NCI-H524 (cell line): ENCODE measurements around the gene ZNF526.

Experiments
- DNase-seq, 2 experiments: peaks; one replicate each; lab custom pipeline; 2025; lab: John Stamatoyannopoulos, UW

Gene ZNF526

DNA sequence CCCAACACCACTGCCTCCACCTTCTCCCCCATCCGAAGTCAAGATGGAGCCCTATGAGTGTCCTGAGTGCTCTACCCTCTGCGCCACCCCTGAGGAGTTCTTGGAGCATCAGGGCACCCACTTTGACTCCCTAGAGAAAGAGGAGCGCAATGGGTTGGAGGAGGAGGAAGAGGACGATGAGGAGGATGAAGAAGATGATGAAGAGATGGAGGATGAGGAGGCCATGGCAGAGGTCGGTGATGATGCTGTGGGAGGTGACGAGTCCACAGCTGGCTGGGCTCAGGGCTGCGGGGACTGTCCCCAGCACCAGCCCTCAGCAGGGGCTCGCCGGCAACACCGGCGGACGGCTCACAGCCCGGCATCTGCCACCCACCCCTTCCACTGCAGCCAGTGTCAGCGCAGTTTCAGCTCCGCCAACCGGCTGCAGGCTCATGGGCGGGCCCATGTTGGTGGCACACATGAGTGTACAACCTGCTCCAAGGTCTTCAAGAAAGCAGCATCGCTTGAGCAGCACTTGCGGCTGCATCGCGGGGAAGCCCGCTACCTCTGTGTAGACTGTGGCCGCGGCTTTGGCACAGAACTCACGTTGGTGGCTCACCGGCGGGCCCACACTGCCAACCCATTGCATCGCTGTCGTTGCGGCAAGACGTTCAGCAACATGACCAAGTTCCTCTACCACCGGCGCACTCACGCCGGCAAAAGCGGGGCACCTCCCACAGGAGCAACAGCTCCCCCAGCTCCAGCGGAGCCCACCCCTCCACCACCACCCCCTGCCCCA lies 5.0 kb downstream of the ZNF526 start:
- DNase-seq: no peak

DNA sequence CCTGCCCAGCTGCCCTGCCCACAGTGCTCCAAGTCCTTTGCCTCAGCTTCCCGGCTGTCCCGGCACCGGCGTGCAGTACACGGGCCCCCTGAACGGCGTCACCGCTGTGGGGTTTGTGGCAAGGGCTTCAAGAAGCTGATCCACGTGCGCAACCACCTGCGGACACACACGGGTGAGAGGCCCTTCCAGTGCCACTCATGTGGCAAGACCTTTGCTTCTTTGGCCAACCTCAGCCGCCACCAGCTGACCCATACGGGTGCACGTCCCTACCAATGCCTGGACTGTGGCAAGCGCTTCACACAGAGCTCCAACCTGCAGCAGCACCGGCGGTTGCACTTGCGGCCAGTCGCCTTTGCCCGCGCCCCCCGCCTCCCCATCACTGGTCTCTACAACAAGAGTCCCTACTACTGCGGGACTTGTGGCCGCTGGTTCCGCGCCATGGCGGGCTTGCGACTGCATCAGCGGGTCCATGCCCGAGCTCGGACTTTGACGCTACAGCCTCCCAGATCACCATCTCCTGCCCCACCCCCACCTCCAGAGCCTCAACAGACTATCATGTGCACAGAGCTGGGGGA lies 5.7 kb downstream of the ZNF526 start:
- DNase-seq: no peak

DNA sequence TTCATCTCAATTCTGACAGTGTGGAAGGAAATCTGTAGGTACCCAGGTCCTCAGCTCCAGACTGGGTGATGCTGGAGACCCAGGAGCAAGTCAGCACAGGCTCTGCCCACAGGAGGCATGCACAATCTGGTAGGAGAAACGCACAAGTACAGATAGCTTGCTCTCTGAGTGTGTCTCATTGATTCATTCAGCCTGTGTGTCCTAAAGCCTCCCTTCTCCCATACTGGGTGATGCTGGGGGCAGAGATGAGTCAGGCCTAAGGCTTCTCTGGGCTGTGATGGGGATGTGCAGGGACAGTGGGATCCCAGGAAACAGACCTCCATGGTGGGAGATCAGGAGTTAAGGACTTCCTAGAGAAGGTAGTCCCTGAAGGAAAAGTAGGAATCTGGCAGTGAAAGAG lies 6.8 kb downstream of the ZNF526 start:
- DNase-seq: no peak

DNA sequence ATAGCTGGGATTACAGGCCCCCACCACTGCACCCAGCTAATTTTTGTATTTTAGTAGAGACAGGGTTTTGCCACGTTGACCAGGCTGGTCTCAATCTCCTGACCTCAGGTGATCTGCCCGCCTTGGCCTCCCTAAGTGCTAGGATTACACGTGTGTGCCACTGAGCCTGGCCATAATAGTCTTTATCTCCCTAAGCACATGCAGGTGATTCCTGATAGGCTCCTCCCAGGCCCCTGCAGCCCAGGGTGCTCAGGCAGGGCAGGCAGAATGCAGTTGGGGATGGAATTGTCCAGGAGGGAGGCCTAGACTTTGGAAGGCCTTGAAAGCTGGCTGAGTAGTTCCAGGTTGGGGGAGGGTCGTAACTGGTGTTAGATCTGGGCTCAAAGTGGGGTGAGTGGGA lies 8.5 kb downstream of the ZNF526 start:
- DNase-seq: no peak

DNA sequence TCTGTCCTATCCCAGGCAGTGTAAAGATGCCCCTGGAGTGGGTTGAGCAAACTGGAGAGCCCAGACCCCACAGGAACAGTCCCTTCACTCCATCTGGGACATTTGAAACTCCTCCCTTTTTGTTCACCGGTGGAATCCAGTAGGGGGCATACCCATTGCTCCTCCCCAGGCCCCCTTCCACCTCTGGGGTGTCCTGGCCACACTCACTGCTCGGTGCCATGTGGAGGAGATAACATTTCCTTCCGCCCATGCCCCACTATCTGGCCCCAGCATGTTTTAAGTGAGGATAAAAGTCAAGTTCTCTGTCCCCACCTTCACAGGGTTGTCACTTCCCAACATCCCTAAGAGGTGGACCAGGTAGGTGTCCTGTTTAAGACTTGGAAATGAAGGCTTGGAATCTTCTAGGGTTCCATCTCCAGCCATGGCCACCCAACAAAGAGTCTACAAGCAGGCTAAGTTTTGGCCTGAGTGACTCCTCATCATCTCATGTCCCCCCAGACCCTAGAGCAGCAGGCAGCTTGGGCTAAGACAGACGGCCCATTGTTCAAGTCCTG lies 9.3 kb downstream of the ZNF526 start:
- DNase-seq: no peak

DNA sequence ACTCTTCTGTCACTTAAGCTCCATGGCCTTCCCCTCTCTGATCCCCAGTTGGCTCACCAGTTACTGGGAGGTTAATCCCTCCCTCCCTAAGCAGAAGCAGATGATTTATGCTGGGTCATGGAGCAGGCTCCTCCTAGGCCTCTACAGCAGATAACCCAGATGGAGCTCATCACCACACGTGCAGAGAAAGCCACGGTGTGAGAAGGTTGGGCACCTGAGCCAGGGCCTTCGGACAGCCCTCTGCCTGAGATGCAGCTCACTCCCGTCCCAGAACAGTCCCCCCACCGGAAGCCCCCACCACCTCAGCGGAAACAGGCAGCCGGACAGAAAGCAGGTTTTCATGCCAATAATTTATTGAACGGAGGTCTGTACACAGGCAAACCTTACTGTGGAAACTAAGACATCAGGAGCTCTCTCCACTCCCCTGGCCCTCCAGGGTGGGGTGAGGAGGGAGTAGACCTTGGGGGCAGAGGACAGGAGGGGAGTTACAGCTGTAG lies 9.8 kb downstream of the ZNF526 start:
- peak in 1 of 2 experiments; percentile 30 for DNase-seq

- no peak for DNase-seq
Measured at GRCh38 chr19:42230571-42230970, 10.5 kb downstream of the ZNF526 start.

DNA sequence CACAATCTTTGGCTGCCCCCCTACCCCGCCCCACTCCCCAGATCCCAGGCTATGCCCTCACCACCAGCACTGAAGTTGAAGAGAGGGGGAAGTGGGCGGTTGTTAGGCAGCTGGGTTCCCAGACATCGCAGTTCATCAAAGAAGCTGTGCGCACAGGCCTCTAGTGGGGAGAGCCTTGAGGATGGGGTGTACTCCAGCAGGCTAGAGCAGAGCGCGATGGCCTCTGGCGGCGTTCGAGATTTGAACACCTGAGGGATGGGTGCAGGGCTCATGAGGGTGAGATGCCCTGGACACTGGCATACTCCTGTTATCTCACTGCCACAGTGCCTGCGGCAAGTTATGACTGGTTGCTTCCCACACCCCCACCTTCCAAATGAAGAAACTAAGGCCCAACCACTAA lies 12.3 kb downstream of the ZNF526 start:
- DNase-seq: no peak

DNA sequence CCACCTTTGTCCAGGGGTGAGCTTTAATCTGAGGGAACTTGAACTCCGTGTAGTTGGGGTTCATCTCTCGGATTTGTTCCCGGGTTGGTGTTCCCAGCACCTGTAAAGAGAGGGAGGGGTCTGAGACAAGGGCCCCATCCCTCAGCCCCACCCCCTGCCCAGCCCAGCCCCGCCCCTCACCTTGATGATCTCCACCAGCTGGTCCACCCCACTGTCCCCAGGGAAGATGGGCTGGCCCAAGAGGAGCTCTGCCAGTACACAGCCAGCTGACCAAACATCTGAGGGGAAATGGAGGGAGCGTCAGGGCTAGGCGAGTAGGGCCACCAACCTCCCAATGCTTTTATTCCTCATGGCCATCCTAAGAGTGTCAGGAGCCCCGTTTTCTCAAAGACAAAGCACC lies 13.0 kb downstream of the ZNF526 start:
- no peak for DNase-seq

DNA sequence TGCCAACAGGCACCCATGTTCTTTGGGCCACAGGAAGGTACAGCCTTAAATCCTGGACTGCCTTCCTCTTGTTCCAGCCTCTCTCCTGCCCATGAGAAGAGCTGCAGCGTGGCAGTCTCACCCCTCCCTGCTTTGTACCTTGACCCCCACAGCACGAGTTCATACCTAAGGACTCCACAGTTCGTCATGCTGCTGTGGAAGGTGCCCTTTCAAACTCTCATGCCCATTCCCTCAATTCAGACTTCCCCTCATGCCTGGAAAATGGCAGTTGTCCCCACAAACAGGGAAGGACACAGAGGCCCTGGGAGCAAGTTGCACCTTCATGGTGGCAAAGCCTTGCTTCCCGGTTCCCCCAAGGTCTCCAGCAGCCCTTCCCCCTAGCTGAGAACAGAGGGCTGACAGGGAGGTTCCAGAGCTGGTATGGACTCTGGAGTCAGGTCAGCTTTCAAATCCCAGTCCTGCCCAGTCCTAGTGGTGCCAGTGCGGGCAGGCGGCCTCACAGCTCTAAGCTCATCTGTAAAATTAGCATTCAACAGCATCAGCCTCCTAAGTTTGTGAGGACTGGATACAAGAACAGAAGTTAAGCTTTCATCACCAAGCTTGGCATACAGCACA lies 13.7 kb downstream of the ZNF526 start:
- DNase-seq: no peak

- no peak for DNase-seq
Measured at GRCh38 chr19:42234364-42234763, 14.3 kb downstream of the ZNF526 start.

DNA sequence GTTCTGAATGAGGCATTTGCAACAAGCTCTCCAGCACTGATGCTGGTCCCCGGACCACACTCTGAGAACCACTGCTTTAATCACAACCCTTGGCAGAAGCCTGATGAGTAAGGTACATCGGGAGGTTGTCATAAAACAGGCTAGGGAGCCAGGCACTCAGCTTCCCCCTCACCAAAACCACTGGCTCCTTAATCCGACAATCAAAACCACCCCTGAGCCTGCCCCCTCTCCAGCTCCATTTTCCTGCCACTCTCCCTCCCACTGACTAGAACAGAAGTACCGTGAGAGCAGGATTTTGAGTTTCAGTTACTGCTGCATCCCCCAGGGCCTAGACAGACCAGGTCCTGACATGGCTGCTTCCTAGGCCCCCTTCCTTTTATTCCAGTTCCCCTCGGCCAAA lies 15.1 kb downstream of the ZNF526 start:
- no peak for DNase-seq

DNA sequence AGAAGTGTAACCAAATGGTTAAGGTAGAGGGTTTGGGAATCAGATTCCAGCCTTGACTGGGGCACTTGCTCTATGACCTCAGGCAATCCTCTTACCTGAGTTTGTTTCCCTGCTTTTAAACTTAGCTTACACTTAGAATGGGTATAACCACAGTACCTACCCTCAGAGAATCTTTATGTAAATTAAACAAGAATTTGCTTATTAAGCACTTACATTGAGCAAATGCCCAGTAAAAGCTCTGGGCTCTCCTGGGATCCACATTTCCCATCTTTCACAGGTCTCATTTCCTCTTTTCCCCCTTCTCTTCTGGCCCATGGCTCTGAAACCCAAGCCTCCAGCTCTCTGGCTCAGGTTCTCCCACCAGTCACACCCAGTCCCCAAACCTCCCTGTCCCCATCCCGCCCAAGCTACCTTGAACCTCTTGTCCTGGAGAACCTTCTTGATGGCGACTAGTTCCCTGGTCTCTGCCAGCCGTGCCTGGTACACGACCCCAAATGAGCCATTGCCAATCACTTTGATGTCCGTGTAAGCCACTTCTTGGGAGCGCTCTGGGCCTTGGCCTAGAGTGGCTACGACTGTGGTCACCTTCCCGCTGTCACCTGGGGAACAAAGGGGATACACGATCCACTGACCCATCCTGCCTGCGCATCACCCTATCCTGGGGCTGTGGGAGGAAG lies 19.6 kb downstream of the ZNF526 start:
- no peak for DNase-seq

- no peak for DNase-seq
Measured at GRCh38 chr19:42241279-42241678, 21.2 kb downstream of the ZNF526 start.

- no peak for DNase-seq
Measured at GRCh38 chr19:42242069-42242511, 22.0 kb downstream of the ZNF526 start.

- DNase-seq: peak; percentile 100
Measured at GRCh38 chr19:42242512-42243409, 22.6 kb downstream of the ZNF526 start, which contains the start of gene GSK3A. Gene GSK3A, minus strand, starts transcription at chr19:42242602. Its CDS starts 137 bp downstream, at chr19:42242465.

- DNase-seq: peak; percentile 87 to 93
Measured at GRCh38 chr19:42244347-42245220, 24.5 kb downstream of the ZNF526 start.

DNA sequence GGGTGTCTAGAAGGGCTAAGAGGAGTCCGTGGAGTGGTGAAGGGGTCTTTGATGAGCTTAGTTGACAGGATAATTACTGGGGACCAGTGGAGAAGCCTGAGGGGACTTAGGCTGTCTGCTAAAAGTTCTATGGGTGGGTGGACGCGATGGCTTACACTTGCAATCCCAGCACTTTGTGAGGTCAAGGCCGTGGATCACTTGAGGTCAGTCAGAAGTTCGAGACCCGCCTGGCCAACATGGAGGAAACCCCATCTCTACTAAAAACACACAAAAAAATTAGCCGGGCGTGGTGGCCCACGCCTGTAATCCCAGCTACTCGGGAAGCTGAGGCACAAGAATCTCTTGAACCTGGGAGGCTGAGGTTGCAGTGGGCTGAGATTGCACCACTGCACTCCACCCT lies 25.1 kb downstream of the ZNF526 start:
- no peak for DNase-seq

DNA sequence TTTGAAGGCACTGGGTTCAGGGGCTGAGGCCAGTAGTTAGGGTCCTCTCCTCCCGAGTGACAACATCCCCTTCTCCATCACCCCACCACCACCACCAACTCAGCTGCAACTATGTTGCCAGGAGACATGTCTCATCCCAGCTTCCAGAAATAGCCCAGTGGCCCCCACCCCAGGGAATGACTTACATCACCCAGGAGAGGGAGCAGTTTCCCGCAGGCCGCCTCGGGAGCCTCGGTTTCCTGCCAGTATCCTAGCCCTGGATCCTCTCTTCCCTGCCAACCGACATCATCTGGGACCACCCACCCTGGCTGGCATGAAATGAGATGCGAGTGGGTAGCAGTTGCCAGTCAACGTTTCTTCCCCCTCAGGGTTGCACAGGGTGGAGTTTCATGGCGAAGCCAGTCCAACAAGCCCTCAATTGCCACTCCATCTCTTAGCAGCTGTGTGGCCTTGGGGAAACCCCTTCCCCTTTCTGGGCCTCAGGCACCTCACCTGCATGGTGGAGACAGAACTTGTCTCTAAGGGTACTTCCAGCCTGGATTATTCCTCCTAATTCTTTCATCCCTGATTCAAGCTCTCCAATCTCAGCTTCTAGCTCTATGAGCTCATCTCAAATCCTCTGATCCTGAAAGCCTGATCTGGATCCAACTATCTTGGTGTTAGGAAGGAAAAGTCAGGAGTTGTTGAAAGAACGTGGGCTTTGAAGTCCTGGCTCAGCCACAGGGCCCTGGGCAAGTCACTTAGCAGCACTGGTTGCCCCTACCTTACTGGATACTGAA lies 26.2 kb downstream of the ZNF526 start:
- peak; percentile 20 to 41 for DNase-seq
